HG03575 (cell line): Measurements from ENCODE around the gene IRF2BP2.

Experiments
- ATAC-seq: cut with Tn5 transposase; IDR thresholded peaks from one replicate; pipeline ENCODE4 v1.9.1; 2021; ENCODE audit not compliant: unreplicated experiment, insufficient number of reproducible peaks, low FRiP score; ENCODE audit errors: extremely low read depth

IRF2BP2 gene

GRCh38 chr1:234570329-234571120 lies 39.5 kb downstream of the IRF2BP2 start:
- ATAC-seq = no peak

GRCh38 chr1:234568345-234568744 lies 41.6 kb downstream of the IRF2BP2 start:
- no peak for ATAC-seq

- ATAC-seq = no peak
Measured at GRCh38 chr1:234565132-234565531, 44.8 kb downstream of the IRF2BP2 start.

DNA sequence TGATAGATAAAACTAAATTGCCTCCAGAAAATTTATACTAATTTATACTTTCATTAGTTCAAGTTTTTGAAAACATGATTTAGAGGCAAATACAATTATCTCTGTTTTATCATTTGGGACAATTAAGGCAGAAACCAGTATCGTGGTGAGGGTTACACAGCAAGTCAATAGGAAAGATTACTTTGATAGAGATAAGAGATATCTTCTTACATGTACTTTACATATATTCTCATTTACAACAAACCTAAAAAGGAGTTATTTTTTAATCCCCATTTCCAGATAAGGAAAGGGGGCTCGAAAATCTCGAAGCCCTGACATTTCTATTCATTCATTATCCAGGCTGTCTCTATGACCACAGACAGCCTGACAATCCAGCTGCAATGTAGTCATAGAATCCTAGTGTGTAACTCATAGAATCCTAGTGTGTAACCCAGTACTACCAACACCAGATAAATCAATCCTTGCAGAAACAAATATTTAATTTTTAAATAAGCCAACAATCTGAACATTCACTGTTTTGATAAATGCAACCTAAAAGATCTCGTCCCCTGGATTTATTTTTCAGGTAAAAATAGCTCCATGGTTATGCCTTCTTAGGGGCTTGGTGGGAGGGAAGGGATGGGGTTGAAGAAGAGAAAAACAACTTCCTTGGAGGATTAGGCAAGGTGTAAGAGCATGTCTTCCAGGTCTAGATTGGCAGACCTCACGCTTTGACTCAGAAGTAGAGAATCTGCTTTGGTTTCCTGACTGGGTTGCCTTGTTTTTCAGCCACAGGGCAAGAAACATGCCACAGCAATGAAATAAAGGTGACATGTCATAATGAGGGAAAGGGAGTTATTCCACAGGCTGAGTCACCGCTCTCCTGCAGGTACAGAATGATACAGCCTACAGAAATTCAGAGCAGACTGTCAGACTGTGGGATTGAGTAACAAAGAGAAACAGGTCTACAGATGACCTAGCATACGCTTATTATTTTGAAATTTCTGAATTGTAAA lies 45.6 kb downstream of the IRF2BP2 start:
- no peak for ATAC-seq

- ATAC-seq = no peak
Measured at GRCh38 chr1:234562334-234562733, 47.6 kb downstream of the IRF2BP2 start.

- ATAC-seq = no peak
Measured at GRCh38 chr1:234561319-234561718, 48.7 kb downstream of the IRF2BP2 start.

GRCh38 chr1:234559902-234560676 lies 49.9 kb downstream of the IRF2BP2 start:
- no peak for ATAC-seq

DNA sequence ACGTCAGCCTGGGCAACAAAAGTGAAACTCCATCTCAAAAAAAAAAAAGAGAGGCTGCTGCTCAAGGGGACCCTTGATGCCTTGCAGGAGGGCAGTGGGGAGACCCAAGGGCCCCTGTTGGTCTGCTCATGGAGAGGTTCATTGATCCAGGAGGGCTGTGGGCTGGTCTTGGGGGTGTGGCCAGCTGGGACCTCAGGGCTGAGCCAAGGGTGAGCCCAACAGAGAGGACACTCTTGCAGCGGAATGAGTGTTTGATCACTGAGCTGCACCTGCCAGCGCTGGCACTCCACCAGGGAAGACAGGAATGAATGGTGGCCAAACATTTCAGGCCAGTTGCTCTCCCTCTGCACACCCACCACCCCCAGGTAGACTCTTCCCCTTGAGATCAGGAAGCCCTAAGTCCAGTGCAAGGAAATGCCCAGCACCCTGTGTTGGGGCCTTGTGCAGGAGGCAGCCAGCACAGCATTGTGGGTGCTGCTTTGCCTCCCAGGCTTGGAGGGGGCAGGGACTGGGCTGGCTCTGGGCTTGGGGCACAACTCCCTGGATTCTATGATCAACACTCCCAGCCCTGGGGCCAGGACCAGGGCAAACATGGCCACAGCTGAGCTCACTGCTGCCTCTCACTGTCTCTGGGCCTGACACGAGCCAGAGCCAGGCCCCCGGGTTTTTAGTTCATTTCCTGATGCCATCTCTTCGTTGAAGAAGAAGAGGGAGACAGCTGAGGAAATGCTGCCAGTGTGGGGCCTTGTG lies 50.7 kb downstream of the IRF2BP2 start:
- no peak for ATAC-seq

- ATAC-seq = no peak
Measured at GRCh38 chr1:234558330-234558836, 51.6 kb downstream of the IRF2BP2 start.

GRCh38 chr1:234556245-234556943 lies 53.6 kb downstream of the IRF2BP2 start:
- no peak for ATAC-seq

- no peak for ATAC-seq
Measured at GRCh38 chr1:234555390-234556024, 54.5 kb downstream of the IRF2BP2 start.

GRCh38 chr1:234554698-234555311 lies 55.2 kb downstream of the IRF2BP2 start:
- ATAC-seq = no peak
